BJ (cell line): ENCODE results near the gene SSB. TPM values are rescaled to one million over a fixed set of nuclear protein-coding genes. Genes with fewer than 3 reads are reported as not detected.

Source experiments
- CTCF ChIA-PET: fragments of 350-600 bp; formaldehyde crosslinking; extraction: SDS; loops from one replicate; lab custom pipeline; 2021; ENCODE audit warnings: antibody characterized with exemption, inconsistent platforms; lab: Yijun Ruan, JAX
- POLR2A ChIA-PET: fragments of 300-600 bp; sonication (Branson Sonifier 250); formaldehyde crosslinking; extraction: SDS; loops from one replicate; lab custom pipeline; 2021; ENCODE audit warnings: antibody characterized with exemption; lab: Charles Lee
- DNase-seq: peaks from one replicate; pipeline ENCODE4 v3.0.0-alpha.2; 2011; ENCODE audit warnings: low read depth
- H3K27me3 ChIP-seq: 2 replicates; pipeline ENCODE4 v1.6.0; 2011; ENCODE audit warnings: low read length; ENCODE audit not compliant: control insufficient read depth, insufficient read depth
- H3K36me3 ChIP-seq: 2 replicates; pipeline ENCODE4 v1.5.1; 2011; ENCODE audit warnings: low read length; ENCODE audit not compliant: control insufficient read depth, insufficient read depth
- H3K4me3 ChIP-seq: 2 replicates; pipeline ENCODE4 v1.5.1; 2011; ENCODE audit warnings: low read depth, mild to moderate bottlenecking, control low read depth, low read length
- polyA plus RNA-seq: library from polyadenylated mRNA; depleted of rRNA; stranded (reverse); fragments of >200 nt; gene quantifications from 2 replicates; pipeline ENCODE4 v1.2.3, GENCODE V29; 2011
- TF ChIP-seq, protein P1 (sequence below): IDR thresholded peaks from 2 replicates; pipeline ENCODE4 v1.5.1; 2011; ENCODE audit warnings: low read depth, mild to moderate bottlenecking, control low read depth, inconsistent platforms, low read length, moderate library complexity; ENCODE audit not compliant: insufficient read depth

Gene SSB
- polyA plus RNA-seq, 1 experiment, result 35.8 TPM

DNA sequence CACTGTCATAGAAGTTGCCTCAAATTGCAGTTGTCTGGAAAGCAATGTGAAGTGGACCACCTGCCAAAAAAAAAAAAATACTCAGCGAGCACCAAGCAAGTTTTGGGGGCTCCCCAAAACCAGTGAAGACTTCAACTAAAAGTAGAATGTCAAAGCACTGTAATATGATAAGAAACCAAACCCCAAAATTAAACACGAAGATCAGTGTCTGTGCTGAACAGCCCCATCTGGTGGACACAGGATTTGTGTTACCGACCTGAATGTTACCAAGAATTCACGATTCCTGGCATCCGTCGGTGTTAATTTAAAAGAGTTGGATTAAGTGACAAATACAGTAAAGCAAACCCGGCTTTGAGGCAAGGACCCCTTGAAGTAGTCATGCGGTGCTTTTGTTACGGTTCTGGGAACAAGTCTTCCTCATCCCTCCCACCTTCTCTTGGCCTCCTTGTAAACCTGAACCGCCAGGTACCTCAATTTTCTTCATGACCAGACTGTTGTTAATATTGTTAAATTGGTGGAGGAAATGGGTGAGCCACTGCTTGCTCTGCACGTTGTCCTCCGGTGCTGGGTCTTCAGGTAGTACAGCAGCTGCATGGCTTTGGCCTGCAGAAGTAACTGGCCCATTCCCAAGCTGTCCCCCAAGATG lies 31.3 kb upstream of the SSB start:
- Histone ChIP-seq H3K36me3 (no peaks in the 10 kb centered on the region), H3K27me3 (peaks cover 8% of the 10 kb centered on the region), H3K4me3 (no peak overlapping the region)
- POLR2A ChIA-PET, result no interaction called here
- no peak for DNase-seq
- TF ChIP-seq, protein P1, sequence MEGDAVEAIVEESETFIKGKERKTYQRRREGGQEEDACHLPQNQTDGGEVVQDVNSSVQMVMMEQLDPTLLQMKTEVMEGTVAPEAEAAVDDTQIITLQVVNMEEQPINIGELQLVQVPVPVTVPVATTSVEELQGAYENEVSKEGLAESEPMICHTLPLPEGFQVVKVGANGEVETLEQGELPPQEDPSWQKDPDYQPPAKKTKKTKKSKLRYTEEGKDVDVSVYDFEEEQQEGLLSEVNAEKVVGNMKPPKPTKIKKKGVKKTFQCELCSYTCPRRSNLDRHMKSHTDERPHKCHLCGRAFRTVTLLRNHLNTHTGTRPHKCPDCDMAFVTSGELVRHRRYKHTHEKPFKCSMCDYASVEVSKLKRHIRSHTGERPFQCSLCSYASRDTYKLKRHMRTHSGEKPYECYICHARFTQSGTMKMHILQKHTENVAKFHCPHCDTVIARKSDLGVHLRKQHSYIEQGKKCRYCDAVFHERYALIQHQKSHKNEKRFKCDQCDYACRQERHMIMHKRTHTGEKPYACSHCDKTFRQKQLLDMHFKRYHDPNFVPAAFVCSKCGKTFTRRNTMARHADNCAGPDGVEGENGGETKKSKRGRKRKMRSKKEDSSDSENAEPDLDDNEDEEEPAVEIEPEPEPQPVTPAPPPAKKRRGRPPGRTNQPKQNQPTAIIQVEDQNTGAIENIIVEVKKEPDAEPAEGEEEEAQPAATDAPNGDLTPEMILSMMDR, result peak; percentile 74
- CTCF ChIA-PET, result interaction anchor here (0.7 to 1.5 kb wide), 3 partner anchors 239 to 315 kb away, joined by 3 to 11 read pairs (median 4); no protein-coding TSS in a partner anchor

DNA sequence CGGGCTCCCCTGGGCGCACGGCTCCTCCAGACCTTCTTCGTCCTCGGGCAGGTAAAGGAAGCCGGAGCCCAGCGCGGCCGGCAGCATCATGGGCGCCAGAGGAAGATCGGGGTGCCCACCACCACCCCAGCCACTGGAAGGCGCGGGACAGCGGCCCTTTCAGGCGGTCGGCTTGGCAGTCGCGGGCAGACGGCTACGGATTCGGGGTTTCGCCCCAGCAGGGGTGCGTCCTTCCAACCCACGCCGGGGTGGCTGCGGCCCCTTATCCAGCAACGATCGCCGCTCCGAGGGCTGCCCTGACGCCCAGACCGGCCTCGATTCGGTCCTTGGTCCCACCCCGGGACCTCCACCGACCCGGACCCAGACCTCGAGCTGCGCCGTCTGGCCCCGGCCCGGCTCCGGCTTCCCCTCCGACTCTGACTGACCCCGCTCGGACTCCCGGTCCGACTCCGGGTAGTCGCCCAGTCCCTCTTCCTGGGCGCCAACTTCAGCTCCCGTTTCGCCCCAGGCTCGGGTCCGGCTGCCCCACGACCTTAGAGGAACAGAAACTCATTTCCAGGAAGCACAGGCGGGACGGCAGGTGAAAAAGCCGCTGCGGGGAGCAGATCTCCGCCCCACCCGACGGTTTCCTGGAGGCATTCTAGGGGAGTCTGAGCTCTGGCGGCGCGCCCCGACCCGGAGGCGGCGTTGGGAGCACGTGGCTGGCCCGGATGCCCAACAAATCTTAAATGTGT lies 30.2 kb upstream of the SSB start:
- no peak for DNase-seq
- TF ChIP-seq, protein P1, result no peak
- peak overlapping the region; percentile 15 for H3K4me3 ChIP-seq
- peaks cover 8% of the 10 kb centered on the region for H3K27me3 ChIP-seq
- ChIA-PET POLR2A (interaction anchor here (0.6 kb wide), 1 partner anchor 59 kb away, joined by 34 read pairs; no protein-coding TSS in a partner anchor), CTCF (interaction anchor here (0.5 to 1.5 kb wide), 5 partner anchors 103 to 1808 kb away, joined by 3 to 11 read pairs (median 3); no protein-coding TSS in a partner anchor)
- no peaks in the 10 kb centered on the region for H3K36me3 ChIP-seq

- TF ChIP-seq, protein P1, result no peak
- peaks cover 8% of the 10 kb centered on the region for H3K27me3 ChIP-seq
- no peaks in the 10 kb centered on the region for H3K36me3 ChIP-seq
- H3K4me3 ChIP-seq, result no peak overlapping the region
- CTCF ChIA-PET, result interaction anchor here (0.7 to 1.3 kb wide), 4 partner anchors 12 to 318 kb away, joined by 3 to 5 read pairs (median 4); partner anchors contain the start of gene METTL5
- POLR2A ChIA-PET, result no interaction called here
- DNase-seq, result no peak
Measured at GRCh38 chr2:169771021-169771420, 27.6 kb upstream of the SSB start.

DNA sequence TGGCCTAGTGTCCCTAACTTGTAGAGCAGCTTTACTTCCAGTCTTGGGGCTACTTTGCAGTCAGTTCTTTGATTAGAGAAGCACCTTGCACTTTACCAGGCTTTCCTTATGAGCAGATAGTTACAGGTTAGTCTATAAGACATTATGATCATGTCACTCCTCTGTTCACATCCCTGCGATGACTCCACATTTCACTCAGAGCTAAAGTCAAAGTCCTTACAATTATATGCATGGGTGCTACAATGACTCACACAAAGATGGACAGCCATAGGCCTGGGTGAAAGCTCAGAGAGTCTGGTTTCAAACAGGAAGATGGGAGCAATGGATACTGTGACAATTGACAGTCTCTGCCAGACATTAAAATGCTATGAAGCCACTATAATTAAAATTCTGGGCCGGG lies 27.1 kb upstream of the SSB start:
- H3K36me3 ChIP-seq, result no peaks in the 10 kb centered on the region
- H3K27me3 ChIP-seq, result peaks cover 8% of the 10 kb centered on the region
- DNase-seq, result no peak
- CTCF ChIA-PET, result interaction anchor here (0.7 to 1.3 kb wide), 3 partner anchors 11 to 319 kb away, joined by 3 to 5 read pairs (median 3); no protein-coding TSS in a partner anchor
- POLR2A ChIA-PET, result no interaction called here
- no peak overlapping the region for H3K4me3 ChIP-seq
- TF ChIP-seq, protein P1, result no peak

DNA sequence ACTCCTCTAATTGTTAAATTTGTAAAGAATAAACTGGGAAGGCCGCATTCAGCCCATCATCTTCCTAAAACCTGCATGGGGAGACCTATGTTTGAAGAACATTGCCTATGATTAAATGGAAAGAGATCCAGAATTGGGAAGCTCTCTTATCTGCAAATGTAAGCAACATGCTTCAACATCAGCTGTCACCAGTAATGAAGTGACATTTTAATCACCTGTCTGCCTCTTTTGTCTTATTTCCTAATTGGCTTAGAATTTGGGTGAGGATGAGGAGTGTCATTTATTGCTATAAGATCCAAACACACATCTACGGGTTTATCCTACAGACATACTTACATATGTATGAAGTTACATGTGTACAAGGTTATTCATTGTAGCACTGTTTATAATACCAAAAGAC lies 26.0 kb upstream of the SSB start:
- ChIA-PET POLR2A (no interaction called here), CTCF (interaction anchor here (1.1 kb wide), 1 partner anchor 19 kb away, joined by 3 read pairs; no protein-coding TSS in a partner anchor)
- DNase-seq, result no peak
- peaks cover 5% of the 10 kb centered on the region for H3K27me3 ChIP-seq
- no peaks in the 10 kb centered on the region for H3K36me3 ChIP-seq
- H3K4me3 ChIP-seq, result no peak overlapping the region
- TF ChIP-seq, protein P1, result no peak
